Liver (tissue), 3 donors: Measurements from ENCODE around the gene OR2C3.
"Not testable (repeated sequence)": the region's sequence is repeated elsewhere in the genome, so short reads cannot be mapped to it uniquely, and the experiment has no call there.

ENCODE experiments used
- GABPA ChIP-seq, 2 donors: IDR thresholded peaks in 1 of 2; conservative IDR thresholded peaks in 1 of 2; 2 replicates each; pipeline ENCODE4 v1.6.1; 2016; ENCODE audit warnings: antibody characterized with exemption in 2 of 2, mild to moderate bottlenecking in 1 of 2, moderate library complexity in 1 of 2
- TAF1 ChIP-seq: conservative IDR thresholded peaks from 2 replicates; pipeline ENCODE4 v1.6.1; 2016; ENCODE audit warnings: antibody characterized with exemption, mild to moderate bottlenecking
- TF ChIP-seq, protein P1 (sequence below): fragments of 150-350 bp; IDR thresholded peaks from 2 replicates; pipeline ENCODE4 v1.5.1; 2017; ENCODE audit warnings: improper control_type of control experiment, low read depth, low read length; ENCODE audit not compliant: missing input control
- TF ChIP-seq, protein P2 (sequence below): IDR thresholded peaks from 2 replicates; pipeline ENCODE4 v1.6.1; 2016; ENCODE audit warnings: antibody characterized with exemption
- TF ChIP-seq, protein P3 (sequence below): IDR thresholded peaks from 2 replicates; pipeline ENCODE4 v1.6.1; 2016; ENCODE audit warnings: antibody characterized with exemption
- donor health status: healthy.
- donor health status: healthy.

DNA sequence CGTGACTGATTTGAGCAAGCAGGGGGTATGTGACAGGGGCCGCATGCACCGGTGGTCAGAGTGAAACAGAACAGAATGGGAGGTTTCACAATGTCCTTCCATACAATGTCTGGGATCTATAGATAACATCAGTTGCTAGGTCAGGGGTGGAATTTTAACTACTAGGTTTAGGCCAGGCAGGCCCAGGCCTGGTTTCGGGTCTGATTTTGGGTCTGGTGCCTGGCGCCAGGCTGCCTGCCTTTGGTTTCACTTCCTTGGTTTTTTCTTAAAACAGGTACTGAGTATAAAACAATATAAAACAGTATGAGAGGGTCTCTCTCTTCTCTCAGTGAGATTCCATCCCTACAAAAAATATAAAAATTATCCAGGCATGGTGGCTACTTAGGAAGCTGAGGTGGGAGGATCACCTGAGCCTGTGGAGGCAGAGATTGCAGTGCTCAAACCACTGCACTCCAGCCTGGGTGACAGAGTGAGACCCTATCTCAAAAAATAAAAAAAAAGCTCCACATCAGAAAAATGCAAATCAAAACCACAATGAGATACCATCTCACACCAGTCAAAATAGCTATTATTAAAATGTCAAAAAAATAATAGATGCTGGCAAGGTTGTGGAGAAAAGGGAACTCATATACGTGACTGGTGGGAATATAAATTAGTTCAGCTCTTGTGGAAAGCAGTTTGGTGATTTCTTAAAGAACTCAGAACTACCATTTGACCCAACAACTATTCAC is 59.7 kb downstream of the OR2C3 start:
- TF ChIP-seq TAF1; GABPA (IDR thresholded peaks at IDR 0.05 in 1 of 2, conservative IDR thresholded peaks at IDR 0.05 in 1 of 2): not testable (repeated sequence)
- TF ChIP-seq, protein P1, sequence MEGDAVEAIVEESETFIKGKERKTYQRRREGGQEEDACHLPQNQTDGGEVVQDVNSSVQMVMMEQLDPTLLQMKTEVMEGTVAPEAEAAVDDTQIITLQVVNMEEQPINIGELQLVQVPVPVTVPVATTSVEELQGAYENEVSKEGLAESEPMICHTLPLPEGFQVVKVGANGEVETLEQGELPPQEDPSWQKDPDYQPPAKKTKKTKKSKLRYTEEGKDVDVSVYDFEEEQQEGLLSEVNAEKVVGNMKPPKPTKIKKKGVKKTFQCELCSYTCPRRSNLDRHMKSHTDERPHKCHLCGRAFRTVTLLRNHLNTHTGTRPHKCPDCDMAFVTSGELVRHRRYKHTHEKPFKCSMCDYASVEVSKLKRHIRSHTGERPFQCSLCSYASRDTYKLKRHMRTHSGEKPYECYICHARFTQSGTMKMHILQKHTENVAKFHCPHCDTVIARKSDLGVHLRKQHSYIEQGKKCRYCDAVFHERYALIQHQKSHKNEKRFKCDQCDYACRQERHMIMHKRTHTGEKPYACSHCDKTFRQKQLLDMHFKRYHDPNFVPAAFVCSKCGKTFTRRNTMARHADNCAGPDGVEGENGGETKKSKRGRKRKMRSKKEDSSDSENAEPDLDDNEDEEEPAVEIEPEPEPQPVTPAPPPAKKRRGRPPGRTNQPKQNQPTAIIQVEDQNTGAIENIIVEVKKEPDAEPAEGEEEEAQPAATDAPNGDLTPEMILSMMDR, result not testable (repeated sequence)
- TF ChIP-seq, protein P2, sequence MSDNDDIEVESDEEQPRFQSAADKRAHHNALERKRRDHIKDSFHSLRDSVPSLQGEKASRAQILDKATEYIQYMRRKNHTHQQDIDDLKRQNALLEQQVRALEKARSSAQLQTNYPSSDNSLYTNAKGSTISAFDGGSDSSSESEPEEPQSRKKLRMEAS, result not testable (repeated sequence)
- TF ChIP-seq, protein P3, sequence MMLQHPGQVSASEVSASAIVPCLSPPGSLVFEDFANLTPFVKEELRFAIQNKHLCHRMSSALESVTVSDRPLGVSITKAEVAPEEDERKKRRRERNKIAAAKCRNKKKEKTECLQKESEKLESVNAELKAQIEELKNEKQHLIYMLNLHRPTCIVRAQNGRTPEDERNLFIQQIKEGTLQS, result not testable (repeated sequence)
